SK-N-SH (cell line): Measurements from ENCODE around the gene LILRB3. TPM values are rescaled to one million over a fixed set of nuclear protein-coding genes. Genes with fewer than 3 reads are reported as not detected.

Experiments used
- CTCF ChIA-PET: fragments of 300-600, 350-600 bp; formaldehyde crosslinking; extraction: SDS; loops from one replicate; lab custom pipeline; 2021; lab: Yijun Ruan, JAX
- POLR2A ChIA-PET: fragments of 350-600 bp; sonication (Branson Sonifier 250); formaldehyde crosslinking; extraction: SDS; loops from one replicate; lab custom pipeline; 2020; ENCODE audit warnings: antibody characterized with exemption, inconsistent platforms; lab: Yijun Ruan, JAX
- DNase-seq: peaks from one replicate; pipeline ENCODE4 v3.0.0; 2012
- H2AFZ ChIP-seq: fragments of 200-600 bp; sonication (generic); 2 replicates; pipeline ENCODE4 v1.8.1; 2016; ENCODE audit warnings: antibody characterized with exemption, mild to moderate bottlenecking, low read depth
- H3F3A ChIP-seq: fragments of 200-600 bp; sonication (generic); replicated peaks from 2 replicates; pipeline ENCODE3; 2016; ENCODE audit warnings: antibody characterized with exemption, mild to moderate bottlenecking; ENCODE audit not compliant: insufficient read depth
- H3K27ac ChIP-seq, 2 experiments: fragments of 200-500 bp in 1 of 2; fragments of 200-600 bp in 1 of 2; sonication (Bioruptor generic) in 1 of 2; sonication (generic), shearing (Covaris generic) in 1 of 2; 2 replicates each; pipeline versions ENCODE4 v1.5.1 to v1.6.1; 2014 to 2016; ENCODE audit warnings: low read depth in 2 of 2, inconsistent platforms in 1 of 2, low read length in 1 of 2, mild to moderate bottlenecking in 1 of 2, mixed read lengths in 1 of 2
- H3K27me3 ChIP-seq: fragments of 200-600 bp; sonication (generic), shearing (Covaris generic); 2 replicates; pipeline ENCODE4 v1.6.1; 2016; ENCODE audit warnings: mixed run types; ENCODE audit not compliant: insufficient read depth
- H3K36me3 ChIP-seq, 2 experiments: fragments of 200-500 bp in 1 of 2; fragments of 200-600 bp in 1 of 2; sonication (Bioruptor generic) in 1 of 2; sonication (generic) in 1 of 2; replicated peaks in 1 of 2; 2 replicates each; pipeline versions ENCODE3 to v1.5.1; 2014 to 2016; ENCODE audit warnings: low read length in 1 of 2, mild to moderate bottlenecking in 1 of 2; ENCODE audit not compliant: insufficient read depth in 2 of 2, control insufficient read depth in 1 of 2
- H3K4me1 ChIP-seq, 2 experiments: fragments of 200-500 bp in 1 of 2; fragments of 200-600 bp in 1 of 2; sonication (Bioruptor generic) in 1 of 2; sonication (generic), shearing (Covaris generic) in 1 of 2; 2 replicates each; pipeline versions ENCODE4 v1.5.1 to v1.6.1; 2014 to 2016; ENCODE audit warnings: low read depth in 1 of 2, low read length in 1 of 2, mixed run types in 1 of 2; ENCODE audit not compliant: insufficient read depth in 2 of 2, control insufficient read depth in 1 of 2
- H3K4me2 ChIP-seq: fragments of 200-600 bp; sonication (generic), shearing (Covaris generic); 2 replicates; pipeline ENCODE4 v1.6.1; 2017; ENCODE audit warnings: mixed run types
- H3K4me3 ChIP-seq, 2 experiments: fragments of 200-500 bp in 1 of 2; fragments of 200-600 bp in 1 of 2; sonication (Bioruptor generic) in 1 of 2; sonication (generic), shearing (Covaris generic) in 1 of 2; 2 replicates each; pipeline versions ENCODE4 v1.5.1 to v1.8.1; 2014 to 2016; ENCODE audit warnings: low read depth in 2 of 2, inconsistent platforms in 1 of 2, low read length in 1 of 2, mild to moderate bottlenecking in 1 of 2, mixed read lengths in 1 of 2, moderate library complexity in 1 of 2
- H3K79me2 ChIP-seq: fragments of 200-600 bp; sonication (generic); 2 replicates; pipeline ENCODE4 v1.8.1; 2017; ENCODE audit warnings: mild to moderate bottlenecking; ENCODE audit not compliant: insufficient read depth
- H3K9ac ChIP-seq: fragments of 200-600 bp; sonication (generic); 2 replicates; pipeline ENCODE4 v1.6.1; 2017; ENCODE audit warnings: mixed run types
- H3K9me2 ChIP-seq: fragments of 200-600 bp; sonication (generic); 2 replicates; pipeline ENCODE4 v1.6.1; 2017; ENCODE audit warnings: mixed run types
- H3K9me3 ChIP-seq: fragments of 200-600 bp; sonication (generic); 2 replicates; pipeline ENCODE4 v1.6.1; 2017; ENCODE audit warnings: mixed run types, mild to moderate bottlenecking, moderate library complexity
- H4K20me1 ChIP-seq: fragments of 200-600 bp; sonication (generic); 2 replicates; pipeline ENCODE4 v1.6.1; 2017; ENCODE audit warnings: mild to moderate bottlenecking, mixed run types; ENCODE audit not compliant: insufficient read depth
- EZH2phosphoT487 ChIP-seq: fragments of 200-600 bp; sonication (generic); IDR thresholded peaks from 2 replicates; pipeline ENCODE4 v1.6.1; 2017; ENCODE audit warnings: low read depth, mixed run types, mild to moderate bottlenecking, antibody characterized with exemption, moderate library complexity, borderline replicate concordance
- FOSL2 ChIP-seq: IDR thresholded peaks from 2 replicates; pipeline ENCODE4 v1.4.0; 2012; ENCODE audit warnings: low read depth, mild to moderate bottlenecking, moderate library complexity, borderline replicate concordance
- JUND ChIP-seq: IDR thresholded peaks from 2 replicates; pipeline ENCODE4 v1.4.0; 2012
- MEF2A ChIP-seq: IDR thresholded peaks from 2 replicates; pipeline ENCODE4 v1.4.0; 2012; ENCODE audit warnings: low read depth, borderline replicate concordance
- POLR2AphosphoS5 ChIP-seq: IDR thresholded peaks from 2 replicates; pipeline ENCODE4 v1.6.1; 2012; ENCODE audit warnings: low read depth, low read length
- RFX5 ChIP-seq: IDR thresholded peaks from 2 replicates; pipeline ENCODE4 v1.6.1; 2012; ENCODE audit warnings: mild to moderate bottlenecking, improper control_type of control experiment, low read length
- WGBS: methylation state at CpG from one replicate; pipeline ENCODE4 v1.1.6; 2017; ENCODE audit warnings: low lambda C conversion rate; 5-methylcytosine and 5-hydroxymethylcytosine counted together
- polyA plus RNA-seq, 3 experiments: library from polyadenylated mRNA; depleted of rRNA; stranded (reverse); fragments of >200 nt; gene quantifications; 2 replicates each; pipeline ENCODE4 v1.2.3, GENCODE V29; 2012
- TF ChIP-seq, protein P1 (sequence below): IDR thresholded peaks from 2 replicates; pipeline ENCODE4 v1.4.0; 2012; ENCODE audit warnings: low read depth, borderline replicate concordance
- TF ChIP-seq, protein P2 (sequence below): fragments of 200-600 bp; sonication (generic); IDR thresholded peaks from 2 replicates; pipeline ENCODE4 v1.6.1; 2017; ENCODE audit warnings: antibody characterized with exemption, mild to moderate bottlenecking, moderate library complexity
- TF ChIP-seq, protein P3 (sequence below): fragments of 150-350 bp; IDR thresholded peaks from 2 replicates; pipeline ENCODE4 v1.6.1; 2016; ENCODE audit warnings: mild to moderate bottlenecking, low read depth, low read length

Gene LILRB3
- polyA plus RNA-seq, 1 of the 3 experiments (the other 2 are of a cell fraction), result not detected

DNA sequence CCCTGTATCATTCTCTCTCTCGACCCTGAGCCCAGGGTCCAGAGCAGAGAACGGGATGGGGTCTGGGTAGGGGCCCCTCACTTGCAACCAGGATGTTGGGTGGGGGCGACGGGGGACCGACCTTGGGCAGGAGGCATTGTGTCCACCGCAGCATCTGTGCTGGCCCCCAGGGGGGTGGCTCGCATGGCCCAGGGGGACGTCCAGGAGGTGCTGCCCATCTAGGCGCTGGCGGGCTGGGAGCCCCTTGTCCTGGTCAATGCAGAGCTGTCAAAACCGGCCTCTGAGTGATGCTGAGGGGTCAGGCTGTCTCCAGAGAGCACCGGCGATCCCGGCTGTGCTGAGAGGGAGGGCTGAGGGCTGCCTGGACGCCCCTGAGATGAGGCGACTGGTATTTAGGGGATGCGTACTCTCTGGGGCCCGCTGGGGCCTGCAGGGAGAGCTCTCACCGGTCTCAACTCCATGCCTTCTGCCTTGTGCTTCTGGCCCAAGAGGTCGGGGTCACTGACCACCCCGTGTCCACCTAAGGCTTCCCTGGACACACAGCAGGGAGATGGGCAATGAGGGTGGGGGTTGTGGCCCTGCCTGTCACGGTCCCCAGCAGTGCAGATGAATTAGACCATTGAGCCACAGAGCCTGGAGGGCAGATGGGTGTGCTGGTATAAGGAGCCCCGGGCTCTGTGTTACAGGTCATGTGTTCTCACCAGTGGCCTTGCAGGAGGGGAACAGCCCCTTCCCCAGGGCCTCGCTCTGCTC is 13.6 kb downstream of the LILRB3 start:
- no peak overlapping the region for H3K4me3 ChIP-seq
- no peak overlapping the region for H2AFZ ChIP-seq
- no peaks in the 10 kb centered on the region for H3K9me2 ChIP-seq
- no peak overlapping the region; the same call in 1 of the 2 replicates for H3K9ac ChIP-seq
- peak; percentile 62 for DNase-seq
- peak overlapping the region; percentile 43 for H3K4me2 ChIP-seq
- TF ChIP-seq JUND (0 out of 2 replicates have a peak, but pooled peaks have one; percentile 5), EZH2phosphoT487 (no peak)
- no peaks in the 10 kb centered on the region for H3K9me3 ChIP-seq
- peaks cover 25 to 43% of the 10 kb centered on the region in 2 experiments for H3K4me1 ChIP-seq
- H3K79me2 ChIP-seq, result peaks cover 48% of the 10 kb centered on the region
- H3K27me3 ChIP-seq, result no peaks in the 10 kb centered on the region
- ChIA-PET POLR2A (interaction anchor here (0.6 to 4.5 kb wide), 2 partner anchors 8 to 358 kb away, joined by 5 to 27 read pairs; partner anchors contain the start of gene RPS9), CTCF (no interaction called here)
- peak overlapping the region; percentile 55 to 72 for H3K27ac ChIP-seq
- H4K20me1 ChIP-seq, result peaks cover 73% of the 10 kb centered on the region
- peaks cover 36 to 42% of the 10 kb centered on the region in 2 experiments for H3K36me3 ChIP-seq
- WGBS, result 59% methylated on average over 19 of the region's 24 CpGs
- peaks cover 57% of the 10 kb centered on the region for H3F3A ChIP-seq

DNA sequence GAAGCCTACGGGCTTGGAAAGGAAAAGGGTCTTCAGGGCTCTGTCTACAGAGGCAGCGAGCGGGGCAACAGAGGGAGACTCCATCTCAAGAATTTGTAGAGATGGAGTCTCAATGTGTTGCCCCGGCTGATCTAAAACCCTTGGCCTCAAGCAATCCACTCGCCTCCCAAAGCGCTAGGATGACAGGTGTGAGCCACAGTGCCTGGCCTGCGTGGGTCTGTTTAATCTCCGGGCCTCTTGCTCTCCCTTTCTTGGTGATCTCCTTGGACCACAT is 14.1 kb downstream of the LILRB3 start:
- TF ChIP-seq MEF2A, result no peak
- TF ChIP-seq, protein P1, sequence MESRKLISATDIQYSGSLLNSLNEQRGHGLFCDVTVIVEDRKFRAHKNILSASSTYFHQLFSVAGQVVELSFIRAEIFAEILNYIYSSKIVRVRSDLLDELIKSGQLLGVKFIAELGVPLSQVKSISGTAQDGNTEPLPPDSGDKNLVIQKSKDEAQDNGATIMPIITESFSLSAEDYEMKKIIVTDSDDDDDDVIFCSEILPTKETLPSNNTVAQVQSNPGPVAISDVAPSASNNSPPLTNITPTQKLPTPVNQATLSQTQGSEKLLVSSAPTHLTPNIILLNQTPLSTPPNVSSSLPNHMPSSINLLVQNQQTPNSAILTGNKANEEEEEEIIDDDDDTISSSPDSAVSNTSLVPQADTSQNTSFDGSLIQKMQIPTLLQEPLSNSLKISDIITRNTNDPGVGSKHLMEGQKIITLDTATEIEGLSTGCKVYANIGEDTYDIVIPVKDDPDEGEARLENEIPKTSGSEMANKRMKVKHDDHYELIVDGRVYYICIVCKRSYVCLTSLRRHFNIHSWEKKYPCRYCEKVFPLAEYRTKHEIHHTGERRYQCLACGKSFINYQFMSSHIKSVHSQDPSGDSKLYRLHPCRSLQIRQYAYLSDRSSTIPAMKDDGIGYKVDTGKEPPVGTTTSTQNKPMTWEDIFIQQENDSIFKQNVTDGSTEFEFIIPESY, result no peak
- 0 out of 2 replicates have a peak, but pooled peaks have one; percentile 9 for TF ChIP-seq POLR2AphosphoS5
- TF ChIP-seq RFX5, result no peak
- TF ChIP-seq, protein P2, sequence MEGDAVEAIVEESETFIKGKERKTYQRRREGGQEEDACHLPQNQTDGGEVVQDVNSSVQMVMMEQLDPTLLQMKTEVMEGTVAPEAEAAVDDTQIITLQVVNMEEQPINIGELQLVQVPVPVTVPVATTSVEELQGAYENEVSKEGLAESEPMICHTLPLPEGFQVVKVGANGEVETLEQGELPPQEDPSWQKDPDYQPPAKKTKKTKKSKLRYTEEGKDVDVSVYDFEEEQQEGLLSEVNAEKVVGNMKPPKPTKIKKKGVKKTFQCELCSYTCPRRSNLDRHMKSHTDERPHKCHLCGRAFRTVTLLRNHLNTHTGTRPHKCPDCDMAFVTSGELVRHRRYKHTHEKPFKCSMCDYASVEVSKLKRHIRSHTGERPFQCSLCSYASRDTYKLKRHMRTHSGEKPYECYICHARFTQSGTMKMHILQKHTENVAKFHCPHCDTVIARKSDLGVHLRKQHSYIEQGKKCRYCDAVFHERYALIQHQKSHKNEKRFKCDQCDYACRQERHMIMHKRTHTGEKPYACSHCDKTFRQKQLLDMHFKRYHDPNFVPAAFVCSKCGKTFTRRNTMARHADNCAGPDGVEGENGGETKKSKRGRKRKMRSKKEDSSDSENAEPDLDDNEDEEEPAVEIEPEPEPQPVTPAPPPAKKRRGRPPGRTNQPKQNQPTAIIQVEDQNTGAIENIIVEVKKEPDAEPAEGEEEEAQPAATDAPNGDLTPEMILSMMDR, result no peak
- TF ChIP-seq, protein P3, sequence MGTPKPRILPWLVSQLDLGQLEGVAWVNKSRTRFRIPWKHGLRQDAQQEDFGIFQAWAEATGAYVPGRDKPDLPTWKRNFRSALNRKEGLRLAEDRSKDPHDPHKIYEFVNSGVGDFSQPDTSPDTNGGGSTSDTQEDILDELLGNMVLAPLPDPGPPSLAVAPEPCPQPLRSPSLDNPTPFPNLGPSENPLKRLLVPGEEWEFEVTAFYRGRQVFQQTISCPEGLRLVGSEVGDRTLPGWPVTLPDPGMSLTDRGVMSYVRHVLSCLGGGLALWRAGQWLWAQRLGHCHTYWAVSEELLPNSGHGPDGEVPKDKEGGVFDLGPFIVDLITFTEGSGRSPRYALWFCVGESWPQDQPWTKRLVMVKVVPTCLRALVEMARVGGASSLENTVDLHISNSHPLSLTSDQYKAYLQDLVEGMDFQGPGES, result no peak
- no peak for TF ChIP-seq FOSL2
- Histone ChIP-seq H3K36me3 (peaks cover 41 to 47% of the 10 kb centered on the region in 2 experiments), H3K27me3 (no peaks in the 10 kb centered on the region), H3K9ac (no peak overlapping the region), H3F3A (peaks cover 57% of the 10 kb centered on the region), H3K9me3 (no peaks in the 10 kb centered on the region), H3K27ac (peak overlapping the region; percentile 55 to 72; a peak in 2 of 4 replicates), H3K9me2 (no peaks in the 10 kb centered on the region), H4K20me1 (peaks cover 79% of the 10 kb centered on the region), H3K4me2 (peak overlapping the region; percentile 43; the same call in 1 of the 2 replicates), H2AFZ (no peak overlapping the region), H3K4me3 (no peak overlapping the region), H3K79me2 (peaks cover 53% of the 10 kb centered on the region), H3K4me1 (peaks cover 30 to 44% of the 10 kb centered on the region in 2 experiments)
- DNase-seq, result no peak
- POLR2A ChIA-PET, result interaction anchor here (0.6 to 4.5 kb wide), 2 partner anchors 8 to 358 kb away, joined by 5 to 27 read pairs; partner anchors contain the start of gene RPS9
- CTCF ChIA-PET, result no interaction called here
- WGBS, result 75% methylated on average over 8 of the region's 8 CpGs
